CD4-positive, alpha-beta T cell treated with Interleukin-10 for 1 hour (primary cell): ENCODE results near the gene ARHGAP10.

ENCODE experiments used
- DNase-seq: peaks from one replicate; pipeline ENCODE4 v3.0.0-alpha.2; 2020

The ARHGAP10 gene

DNA sequence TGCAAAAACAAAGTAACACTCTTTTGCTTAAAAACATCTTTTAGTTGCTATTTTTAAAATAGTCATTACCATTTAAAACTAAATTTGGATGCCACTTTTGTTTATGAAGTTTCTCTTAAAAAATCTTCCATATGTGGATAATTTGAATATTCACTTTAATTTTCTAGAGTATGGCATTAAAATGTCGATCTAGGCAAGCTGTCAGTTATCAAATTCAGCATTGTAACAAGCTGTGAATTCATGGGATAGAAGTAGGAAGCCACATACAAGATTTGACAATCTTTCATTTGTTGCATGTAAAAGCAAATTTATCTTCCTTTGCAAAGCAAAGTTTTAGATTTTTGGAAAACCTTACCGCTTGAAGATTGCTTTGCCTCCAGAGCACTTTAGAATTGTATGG lies 191.5 kb downstream of the ARHGAP10 start:
- no peak for DNase-seq

DNA sequence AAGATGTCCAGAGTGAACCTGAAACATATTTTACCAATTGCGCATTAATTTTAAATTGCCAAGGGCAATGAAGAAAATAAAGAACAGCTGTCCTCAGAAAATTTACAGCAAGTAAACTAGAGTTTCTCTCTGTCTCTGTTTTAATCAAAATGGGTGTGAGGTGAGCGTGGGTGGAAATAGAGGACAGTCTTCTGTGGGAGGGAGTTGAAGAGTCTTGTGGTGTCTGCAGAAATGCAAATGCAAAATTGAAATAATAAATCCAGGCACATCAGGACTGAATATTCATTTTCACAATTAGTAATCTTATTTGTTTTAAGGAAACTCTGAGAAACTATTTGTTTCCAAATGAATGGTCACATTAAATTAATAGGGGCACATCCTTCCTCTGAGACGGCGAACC lies 192.0 kb downstream of the ARHGAP10 start:
- no peak for DNase-seq

DNA sequence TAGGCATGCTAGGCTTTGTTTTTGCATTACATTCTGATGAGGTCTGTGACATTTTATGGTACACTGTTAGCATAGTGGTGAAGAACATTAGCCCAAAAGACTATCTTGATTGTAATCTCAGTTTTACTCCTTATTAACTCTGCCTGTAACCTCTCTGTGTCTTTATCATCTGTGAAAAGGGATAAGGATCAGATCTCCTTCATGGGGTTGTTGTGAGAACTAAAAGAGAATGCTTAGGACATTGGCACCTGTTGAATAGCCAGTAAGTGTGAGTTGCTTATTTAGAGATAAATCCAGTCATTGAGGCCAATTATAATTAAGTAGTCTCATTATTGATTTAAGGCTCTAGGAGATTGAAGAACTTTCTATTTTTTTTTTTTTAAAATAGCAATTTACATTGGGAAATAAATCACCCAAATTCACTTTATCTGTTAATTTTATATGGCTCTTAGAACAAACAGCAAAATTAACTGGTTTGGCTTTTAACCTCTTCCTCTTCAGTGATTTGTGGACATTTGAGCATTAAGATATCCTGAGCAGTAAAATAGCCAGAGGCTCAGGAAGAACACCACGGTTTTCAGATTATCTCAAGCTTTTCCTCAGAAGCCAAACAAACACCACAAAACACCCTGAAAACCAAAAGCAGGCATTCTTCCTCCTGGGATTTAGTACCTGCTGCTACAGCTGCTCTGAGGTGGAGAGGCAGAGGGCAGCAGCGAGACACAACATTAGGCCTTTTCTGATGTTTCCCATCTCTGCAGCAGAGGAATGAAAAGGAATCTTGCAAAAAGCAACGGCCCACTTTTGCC lies 192.9 kb downstream of the ARHGAP10 start:
- peak; percentile 12 for DNase-seq

DNA sequence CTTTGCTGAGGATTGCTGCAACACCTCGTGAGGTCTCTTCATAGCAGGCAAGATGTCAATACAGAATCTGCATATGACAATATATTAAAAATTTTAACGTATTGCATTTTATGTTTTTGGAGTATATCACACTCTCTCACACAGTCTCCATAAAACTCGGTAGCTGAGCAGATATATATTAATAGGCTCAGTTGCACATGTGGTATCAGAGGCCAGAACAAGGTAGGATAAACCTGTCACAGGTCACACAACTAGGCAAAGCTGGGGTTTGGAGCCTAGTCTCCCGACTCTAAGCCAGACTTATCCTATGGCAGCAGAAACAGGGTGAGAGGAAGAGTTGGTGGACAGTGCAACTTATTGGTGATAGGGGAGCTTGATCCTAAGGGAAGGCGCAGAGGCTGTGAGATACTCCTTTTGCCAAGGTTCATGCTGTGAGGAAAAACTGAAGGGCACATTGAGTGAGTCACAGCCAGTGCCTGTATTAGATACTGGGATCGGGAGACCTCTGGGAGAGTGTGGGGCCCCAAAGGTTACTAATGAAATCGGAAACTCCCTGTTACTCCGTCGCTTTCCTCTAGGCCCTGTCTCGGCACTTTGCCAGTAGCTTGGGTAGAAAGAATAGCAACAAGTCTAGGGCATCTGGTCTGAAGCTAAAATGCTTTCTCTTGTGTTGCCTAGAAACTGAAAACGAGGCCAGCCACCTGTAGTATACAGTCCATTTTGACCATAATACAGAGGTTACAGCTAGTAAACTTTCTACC lies 195.7 kb downstream of the ARHGAP10 start:
- no peak for DNase-seq

DNA sequence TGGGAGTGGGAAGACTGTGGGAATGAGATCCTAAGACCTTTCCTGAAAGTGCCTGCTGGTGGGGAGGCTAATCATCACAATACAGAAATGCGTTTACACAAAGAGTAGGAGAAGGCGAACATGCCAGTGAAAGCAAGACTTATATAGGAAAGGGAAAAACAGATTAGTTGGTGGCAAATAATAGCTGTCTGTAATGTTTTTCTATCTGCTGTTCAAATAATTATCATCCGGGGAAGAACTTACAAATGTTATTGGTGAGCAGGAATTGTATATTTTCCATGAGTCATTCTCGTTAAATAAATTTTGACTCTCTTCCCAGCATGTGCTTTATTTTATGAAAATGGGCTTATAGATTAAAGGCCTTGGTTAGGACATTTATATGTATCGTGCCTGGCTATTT lies 196.5 kb downstream of the ARHGAP10 start:
- no peak for DNase-seq

DNA sequence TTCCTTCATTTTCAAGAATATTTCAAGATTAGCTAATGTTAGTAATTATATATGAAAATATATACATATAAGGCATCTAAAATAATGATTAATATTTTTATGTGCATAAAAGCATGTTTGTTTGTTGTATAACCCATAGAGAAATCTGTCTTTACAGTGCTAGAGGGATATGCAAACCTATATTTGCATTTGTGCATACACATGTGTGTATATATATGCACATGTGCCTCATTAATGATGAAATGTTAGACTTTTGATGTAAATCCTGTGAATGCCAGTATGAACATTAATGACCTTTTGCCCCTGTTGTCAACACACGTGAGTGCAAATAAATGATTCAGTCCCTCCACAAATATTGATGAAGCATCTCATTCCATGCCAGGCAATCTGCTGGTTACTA lies 197.9 kb downstream of the ARHGAP10 start:
- DNase-seq, result no peak

DNA sequence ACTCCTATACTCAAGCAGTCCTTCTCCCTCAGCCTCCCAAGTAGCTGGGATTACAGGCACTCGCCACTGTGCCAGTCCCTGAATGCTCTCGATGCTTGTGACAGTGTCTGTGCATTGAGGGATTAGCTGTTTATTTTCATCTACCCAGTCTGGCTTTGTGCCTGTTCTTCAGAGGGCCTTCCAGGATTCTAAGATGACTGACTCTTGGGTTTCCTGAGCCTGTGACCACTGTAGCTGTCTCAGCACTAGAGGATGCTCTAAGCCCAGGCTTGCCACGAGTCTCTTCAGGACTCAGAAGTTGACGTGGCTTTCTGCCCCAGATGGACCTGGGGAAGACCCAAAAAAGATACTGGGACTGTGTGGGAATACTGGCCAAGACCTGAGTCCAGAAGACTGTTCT lies 201.4 kb downstream of the ARHGAP10 start:
- peak; percentile 25 for DNase-seq

DNA sequence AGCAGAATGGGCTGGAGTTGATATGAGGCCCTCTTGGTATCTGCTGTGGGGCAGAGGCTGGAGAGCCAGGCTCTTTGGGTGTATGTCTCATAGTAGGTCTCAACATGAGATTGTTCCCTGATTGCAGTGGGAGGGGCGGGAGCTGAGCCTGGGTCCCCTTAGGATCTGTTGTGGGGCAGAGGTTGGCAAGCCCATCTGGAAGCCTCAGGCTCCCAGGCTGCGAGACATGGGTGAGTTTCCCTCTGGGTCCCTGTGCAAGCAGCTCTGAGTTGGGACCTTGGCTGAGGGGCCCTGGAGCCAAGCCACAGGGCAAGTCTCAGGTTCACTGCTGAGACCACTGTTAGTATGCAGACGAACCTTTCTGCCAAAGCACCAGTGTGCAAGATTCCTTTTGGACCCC lies 201.9 kb downstream of the ARHGAP10 start:
- DNase-seq, result no peak

DNA sequence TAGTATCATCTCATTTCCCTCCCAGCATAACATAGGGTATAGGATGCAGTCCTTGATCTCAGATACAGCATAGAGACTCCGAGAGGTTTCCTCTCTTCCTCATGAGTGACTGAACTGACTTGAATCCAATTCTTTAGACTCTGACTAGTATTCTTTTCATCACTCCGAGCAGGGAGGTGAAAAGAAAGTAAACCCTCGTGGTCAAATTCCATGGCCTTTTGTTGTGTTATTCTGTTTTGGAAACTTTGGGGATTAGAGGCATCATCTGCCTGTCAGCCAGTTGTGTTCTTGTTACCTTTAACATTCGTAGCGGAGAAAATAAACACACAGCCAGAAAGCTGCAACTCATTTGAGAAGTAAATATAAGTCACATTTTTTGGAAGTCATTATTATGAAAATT lies 206.6 kb downstream of the ARHGAP10 start:
- no peak for DNase-seq

DNA sequence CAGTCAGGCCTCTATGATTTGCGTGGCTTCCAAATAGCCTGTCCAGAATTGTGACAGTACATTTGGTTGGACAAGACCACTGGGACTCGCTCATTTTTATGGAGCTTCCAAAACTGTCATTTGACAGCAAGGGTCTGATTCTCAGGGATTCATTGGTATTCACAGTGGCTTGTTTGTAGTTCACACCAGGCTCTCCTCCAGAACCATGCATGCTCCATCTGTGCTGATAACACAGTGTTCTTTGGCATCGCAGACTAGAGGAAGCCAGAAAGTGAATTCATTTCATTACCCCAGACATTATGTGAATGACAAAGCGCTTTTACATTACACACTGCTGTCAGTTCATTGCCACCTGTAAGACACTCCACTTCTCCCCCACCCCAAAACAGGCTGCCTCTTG lies 208.3 kb downstream of the ARHGAP10 start:
- DNase-seq, result no peak

DNA sequence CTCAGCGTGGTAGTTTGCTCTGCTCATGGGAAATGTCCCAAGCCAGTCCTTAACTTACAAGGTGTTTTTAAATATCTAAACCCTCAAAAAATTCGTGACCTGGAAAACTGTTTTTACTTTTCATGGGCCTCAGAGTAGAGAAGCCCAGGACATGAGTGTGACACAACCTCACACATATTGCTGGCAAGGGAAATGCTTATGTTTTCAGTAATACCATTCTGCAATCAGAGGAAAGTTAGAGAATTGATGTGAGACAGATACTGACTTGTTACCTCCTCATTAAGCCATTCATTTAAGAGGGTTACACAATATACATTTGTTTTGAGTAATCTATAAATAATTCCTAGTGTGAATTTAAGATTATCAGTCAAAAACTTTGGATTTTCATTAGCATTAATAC lies 209.5 kb downstream of the ARHGAP10 start:
- DNase-seq, result no peak

DNA sequence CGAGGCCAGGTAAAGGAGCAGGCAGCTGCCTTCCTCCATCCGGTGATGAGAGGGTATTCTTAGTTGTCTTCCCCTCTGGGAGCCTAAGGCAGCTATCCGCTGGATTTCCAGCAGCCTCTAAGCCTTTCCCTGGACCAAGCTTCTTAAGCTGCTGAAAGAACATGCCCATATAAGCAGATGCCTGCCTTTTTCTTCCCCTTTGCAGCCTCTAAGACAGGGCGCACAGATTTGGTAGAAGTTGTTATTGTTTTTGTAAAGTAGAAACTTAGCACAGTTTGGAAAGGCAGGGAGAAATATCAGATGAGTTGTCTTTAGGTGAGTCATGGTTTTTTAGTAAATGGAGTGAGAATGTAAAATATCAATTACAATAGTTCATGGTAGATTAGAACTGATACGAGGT lies 210.8 kb downstream of the ARHGAP10 start:
- DNase-seq, result no peak

DNA sequence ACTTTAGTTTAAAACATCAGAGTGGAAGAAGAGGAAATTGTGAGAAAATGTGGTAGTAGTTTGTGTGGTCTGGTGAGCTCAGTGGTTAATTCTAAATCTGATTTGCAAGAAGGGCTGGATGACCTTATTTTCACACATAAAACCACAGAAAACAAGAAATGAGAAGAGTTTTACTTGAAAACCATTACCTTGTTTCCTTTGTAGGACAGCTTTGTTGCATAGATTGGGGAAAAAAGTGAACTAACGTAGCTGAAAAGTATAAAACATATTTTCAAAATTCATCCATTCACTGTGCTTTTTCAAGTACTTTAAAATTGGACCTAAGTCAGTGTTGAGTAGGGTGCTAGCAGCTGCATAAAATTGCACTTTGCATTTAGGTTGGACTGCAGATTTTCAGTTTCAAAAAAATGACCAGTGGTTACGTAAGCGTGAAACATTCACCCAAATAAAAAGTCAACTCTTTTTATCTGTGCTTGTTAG lies 211.3 kb downstream of the ARHGAP10 start:
- peak; percentile 16 for DNase-seq

DNA sequence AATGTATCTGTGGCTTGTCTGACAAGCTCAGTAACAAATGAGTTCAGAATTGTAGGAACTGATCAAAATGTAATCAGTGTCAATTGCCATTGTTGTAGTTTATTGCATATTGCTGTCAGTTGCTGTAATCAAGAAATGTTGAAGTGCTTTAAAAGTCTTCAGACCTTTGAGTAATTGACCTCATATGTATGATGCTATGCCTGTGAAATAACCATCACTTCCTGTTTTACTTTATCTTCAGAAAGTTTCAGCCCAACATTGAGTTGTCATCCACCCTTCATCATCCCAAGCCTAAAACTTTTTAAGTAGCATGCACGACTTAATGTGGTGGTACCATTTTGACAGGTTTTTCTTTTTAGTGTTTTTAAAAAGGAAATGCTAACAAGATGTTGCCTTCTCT lies 212.4 kb downstream of the ARHGAP10 start:
- no peak for DNase-seq

DNA sequence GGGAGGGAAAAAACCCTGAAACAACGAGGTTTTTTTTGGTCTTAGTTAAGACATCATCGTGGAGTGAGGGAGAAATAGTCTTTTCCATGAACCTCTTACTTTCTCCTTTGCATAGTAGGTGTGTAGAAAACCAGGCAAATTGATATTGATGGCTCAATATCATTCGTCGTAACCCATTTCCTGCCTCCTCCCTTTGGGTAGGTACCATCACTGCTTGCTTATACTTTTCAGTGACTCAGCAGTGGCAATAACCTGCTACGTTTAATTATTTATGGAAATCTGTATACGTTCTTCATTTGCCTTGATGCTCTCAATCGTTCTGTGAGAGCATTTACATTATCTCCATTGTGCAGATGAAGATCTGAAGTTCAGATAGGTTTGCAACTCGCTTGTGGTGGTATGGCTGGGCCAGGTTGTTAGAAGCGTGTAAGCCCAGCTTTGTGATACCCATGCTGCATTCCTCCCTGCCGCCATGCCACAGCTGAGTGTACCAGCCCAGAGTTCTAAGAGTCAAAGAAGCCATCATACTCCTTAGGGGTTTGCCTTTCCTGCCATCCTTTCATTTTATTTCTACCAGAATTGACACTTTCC lies 212.9 kb downstream of the ARHGAP10 start:
- DNase-seq, result no peak

DNA sequence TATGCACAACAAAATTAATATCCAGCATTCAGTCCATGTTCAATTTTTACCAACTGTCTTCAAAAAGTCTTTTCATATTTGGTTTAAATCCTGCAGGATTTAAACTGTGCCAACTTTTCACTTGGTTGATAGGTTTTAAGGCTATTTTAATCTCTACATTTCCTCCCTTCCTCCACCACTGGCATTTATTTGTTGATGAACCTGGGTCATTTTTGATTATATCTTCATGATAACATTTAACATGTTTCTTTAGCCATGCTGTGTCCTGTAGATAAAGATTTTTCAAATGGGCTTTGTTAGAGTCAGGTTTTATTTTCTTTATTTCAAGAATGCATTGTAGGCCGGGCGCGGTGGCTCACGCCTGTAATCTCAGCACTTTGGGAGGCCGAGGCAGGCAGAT lies 216.4 kb downstream of the ARHGAP10 start:
- no peak for DNase-seq

DNA sequence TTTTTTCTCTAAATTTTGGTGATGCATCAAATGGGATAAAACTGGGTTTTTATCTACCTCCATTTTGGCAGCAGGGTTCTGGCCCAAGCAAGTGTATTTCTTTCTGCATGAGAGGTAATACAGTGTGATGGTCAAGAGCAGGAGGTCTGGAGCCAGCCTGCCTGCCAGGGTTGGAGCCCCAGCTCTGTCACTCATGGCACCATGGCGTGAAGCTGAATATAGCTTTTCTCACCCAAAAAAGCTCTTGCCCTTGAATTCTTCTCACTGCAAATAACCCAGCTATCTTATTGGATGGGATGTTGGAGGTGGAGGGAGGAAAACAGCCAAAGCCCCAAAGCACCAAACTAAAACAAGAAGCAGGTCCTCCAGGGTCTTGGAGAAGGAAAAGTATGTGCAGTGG lies 218.4 kb downstream of the ARHGAP10 start:
- DNase-seq, result no peak

DNA sequence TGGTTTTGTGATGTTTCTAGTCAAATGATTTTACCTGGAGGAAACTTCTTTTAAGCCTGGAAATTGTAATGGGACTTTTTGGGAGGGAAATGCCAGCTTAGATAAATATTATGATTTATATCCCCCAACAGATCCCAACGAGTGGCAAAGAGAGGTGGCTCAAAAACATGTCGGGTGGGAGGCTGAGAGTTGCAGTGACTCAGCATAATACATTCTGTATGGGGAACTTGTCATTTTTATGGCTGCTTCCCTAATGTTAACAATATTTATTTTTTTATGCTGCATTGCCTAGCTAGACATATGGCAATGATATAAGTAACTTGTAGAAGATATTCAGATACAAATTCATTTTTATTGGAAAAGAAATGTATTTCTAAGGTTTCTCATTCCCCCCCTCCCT lies 219.0 kb downstream of the ARHGAP10 start:
- DNase-seq, result no peak

DNA sequence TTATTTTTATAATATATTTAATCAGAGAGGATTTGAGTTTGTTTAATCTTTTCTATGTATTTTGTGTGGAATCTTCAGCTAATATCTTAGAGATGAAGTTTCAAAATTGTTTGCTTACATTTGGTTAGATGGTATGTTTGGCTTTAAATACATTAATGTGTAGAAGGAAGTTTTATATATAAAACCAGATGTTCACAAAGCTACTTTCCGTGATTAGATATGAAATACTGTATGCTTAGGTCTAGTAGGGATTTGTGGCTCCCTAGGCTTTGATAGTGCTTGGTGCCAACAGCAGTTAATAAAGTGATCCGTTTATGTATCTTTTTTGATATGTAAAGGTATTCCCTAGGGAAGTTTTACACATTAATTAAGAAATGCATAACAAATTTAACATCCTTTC lies 223.0 kb downstream of the ARHGAP10 start:
- DNase-seq, result no peak

DNA sequence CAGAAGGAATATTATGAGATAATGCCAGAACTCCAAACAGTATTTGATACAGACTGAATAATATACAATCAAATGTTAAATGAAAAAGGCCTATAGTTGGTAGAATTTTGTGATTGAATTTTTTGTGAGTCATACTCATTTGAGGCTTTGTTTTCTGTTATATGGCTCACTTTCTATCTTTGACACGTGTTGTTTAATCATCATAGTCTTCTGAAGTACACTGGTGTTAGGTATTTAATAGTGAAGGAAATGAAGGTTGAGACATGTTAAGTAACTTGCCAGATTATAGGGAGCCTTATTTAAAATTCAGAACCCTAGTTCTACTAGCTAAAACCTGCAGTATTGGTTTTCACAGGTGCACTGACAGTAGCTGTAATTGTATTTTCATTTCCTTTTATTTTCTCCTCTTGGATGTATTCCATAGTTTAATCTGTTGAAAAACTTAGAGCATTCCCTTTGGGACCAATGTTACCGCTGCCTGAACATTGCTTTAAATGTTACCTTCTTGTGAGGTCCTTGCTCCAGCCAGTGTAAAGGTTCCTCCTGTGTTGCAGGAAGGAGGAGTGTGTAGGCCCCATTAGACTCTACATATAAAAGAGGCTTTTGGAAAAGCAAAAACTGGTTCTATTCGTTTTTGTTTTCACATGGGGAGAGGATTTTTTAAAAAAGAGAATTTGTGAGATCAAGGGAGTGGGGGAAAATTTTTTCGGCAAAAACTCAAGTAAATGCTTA lies 224.1 kb downstream of the ARHGAP10 start:
- no peak for DNase-seq

DNA sequence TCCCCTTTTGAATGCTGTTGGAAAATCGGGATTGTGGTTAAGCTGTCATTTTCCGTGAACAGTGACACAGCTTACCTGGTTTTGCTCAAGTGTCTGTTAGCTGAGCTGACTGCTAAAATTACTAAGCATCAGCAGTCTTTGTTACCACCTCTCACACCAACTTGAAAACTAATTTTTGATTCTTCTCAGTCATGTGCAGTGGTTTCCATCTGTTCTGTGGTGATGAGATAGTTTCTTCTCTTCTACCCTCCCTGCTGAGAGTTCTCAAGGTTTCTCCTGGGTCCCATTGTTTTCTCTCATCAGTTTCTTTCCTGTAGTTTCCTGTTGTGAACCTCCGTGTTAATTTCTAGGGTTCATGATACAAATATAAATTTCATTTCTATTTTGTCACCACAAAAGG lies 225.6 kb downstream of the ARHGAP10 start:
- DNase-seq, result no peak

DNA sequence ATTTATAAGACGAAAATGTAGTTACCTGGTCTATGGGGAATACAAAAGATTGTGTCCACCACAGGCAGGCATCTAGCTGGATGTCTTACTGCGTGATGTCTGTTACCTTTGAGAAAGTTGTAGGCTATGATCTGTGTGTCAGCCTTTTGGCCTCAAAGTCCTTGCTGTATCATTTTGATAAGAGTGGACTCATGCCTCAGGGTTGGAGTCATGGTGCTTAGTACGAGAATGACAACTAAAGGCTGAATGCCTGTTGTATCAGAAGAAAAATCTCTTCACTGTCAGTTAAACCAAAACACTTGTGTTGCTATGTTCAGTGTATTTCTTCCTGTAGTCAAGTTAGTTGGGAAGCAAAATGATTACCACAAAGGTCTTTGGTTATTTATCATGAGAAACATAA lies 226.2 kb downstream of the ARHGAP10 start:
- DNase-seq, result no peak

DNA sequence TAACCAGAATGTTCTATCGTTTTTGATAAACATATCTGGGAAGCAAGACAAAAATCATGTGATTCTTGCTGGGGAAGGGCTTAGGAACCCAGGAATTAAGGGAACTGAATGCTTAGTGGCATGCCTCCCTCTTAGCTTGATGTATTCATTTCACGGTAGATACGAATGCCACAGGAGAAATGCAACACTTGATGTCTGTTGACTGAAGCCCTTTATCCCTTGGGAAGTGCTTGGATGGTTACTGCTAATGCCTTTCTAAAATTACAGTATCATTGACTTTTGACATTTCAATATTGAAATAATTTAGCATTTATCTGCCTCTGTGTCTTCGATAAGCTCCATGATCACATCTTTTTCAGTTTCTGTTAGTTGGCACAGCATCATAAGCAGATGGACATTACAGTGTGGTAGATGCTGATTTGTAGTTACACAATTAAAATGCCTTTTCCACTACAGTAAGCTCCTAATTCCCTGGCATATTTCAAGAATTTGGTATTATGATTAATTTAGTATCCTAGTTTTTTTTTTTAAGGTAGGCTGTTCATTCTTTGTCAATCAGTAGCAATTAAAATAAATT lies 226.7 kb downstream of the ARHGAP10 start:
- no peak for DNase-seq
